ENCODE results near the gene OR5K3.

DNA sequence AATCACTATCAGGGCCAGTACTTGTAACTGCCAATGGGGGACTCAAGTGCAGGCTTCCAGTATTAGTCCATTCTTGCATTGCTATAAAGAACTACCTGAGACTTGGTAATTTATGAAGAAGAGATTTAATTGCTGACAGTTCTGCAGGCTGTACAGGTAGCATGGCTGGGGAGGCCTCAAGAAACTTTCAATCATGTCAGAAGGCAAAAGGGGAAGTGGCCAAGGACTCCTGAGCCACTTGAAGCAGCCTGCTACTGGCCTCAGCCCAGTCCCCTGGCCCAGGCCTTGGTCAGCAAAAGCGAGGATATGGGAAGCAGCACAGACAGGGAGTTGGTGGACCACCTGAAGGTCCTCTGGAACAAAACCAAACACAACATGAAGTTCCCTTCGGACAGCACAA is 43.3 kb downstream of the OR5K3 start:
- TF ChIP-seq, protein P1, sequence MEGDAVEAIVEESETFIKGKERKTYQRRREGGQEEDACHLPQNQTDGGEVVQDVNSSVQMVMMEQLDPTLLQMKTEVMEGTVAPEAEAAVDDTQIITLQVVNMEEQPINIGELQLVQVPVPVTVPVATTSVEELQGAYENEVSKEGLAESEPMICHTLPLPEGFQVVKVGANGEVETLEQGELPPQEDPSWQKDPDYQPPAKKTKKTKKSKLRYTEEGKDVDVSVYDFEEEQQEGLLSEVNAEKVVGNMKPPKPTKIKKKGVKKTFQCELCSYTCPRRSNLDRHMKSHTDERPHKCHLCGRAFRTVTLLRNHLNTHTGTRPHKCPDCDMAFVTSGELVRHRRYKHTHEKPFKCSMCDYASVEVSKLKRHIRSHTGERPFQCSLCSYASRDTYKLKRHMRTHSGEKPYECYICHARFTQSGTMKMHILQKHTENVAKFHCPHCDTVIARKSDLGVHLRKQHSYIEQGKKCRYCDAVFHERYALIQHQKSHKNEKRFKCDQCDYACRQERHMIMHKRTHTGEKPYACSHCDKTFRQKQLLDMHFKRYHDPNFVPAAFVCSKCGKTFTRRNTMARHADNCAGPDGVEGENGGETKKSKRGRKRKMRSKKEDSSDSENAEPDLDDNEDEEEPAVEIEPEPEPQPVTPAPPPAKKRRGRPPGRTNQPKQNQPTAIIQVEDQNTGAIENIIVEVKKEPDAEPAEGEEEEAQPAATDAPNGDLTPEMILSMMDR (tag by site-specific recombination; IDR thresholded peaks at IDR 0.05), result no peak
- TF ChIP-seq, protein P2, sequence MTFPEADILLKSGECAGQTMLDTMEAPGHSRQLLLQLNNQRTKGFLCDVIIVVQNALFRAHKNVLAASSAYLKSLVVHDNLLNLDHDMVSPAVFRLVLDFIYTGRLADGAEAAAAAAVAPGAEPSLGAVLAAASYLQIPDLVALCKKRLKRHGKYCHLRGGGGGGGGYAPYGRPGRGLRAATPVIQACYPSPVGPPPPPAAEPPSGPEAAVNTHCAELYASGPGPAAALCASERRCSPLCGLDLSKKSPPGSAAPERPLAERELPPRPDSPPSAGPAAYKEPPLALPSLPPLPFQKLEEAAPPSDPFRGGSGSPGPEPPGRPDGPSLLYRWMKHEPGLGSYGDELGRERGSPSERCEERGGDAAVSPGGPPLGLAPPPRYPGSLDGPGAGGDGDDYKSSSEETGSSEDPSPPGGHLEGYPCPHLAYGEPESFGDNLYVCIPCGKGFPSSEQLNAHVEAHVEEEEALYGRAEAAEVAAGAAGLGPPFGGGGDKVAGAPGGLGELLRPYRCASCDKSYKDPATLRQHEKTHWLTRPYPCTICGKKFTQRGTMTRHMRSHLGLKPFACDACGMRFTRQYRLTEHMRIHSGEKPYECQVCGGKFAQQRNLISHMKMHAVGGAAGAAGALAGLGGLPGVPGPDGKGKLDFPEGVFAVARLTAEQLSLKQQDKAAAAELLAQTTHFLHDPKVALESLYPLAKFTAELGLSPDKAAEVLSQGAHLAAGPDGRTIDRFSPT (tag by site-specific recombination; IDR thresholded peaks at IDR 0.05), result no peak
- TF ChIP-seq, protein P3, sequence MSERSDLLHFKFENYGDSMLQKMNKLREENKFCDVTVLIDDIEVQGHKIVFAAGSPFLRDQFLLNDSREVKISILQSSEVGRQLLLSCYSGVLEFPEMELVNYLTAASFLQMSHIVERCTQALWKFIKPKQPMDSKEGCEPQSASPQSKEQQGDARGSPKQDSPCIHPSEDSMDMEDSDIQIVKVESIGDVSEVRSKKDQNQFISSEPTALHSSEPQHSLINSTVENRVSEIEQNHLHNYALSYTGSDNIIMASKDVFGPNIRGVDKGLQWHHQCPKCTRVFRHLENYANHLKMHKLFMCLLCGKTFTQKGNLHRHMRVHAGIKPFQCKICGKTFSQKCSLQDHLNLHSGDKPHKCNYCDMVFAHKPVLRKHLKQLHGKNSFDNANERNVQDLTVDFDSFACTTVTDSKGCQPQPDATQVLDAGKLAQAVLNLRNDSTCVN (tag by site-specific recombination; optimal IDR thresholded peaks at IDR 0.05), result no peak
- TF ChIP-seq EGR2 (tag by site-specific recombination; IDR thresholded peaks at IDR 0.05; ENCODE audit: low read depth) (no peak), ZNF16 (tag by site-specific recombination; IDR thresholded peaks at IDR 0.05; ENCODE audit: low read depth) (no peak), MYNN (tag by site-specific recombination; IDR thresholded peaks at IDR 0.05; ENCODE audit: borderline replicate concordance) (no peak), ZNF292 (tag by site-specific recombination; IDR thresholded peaks at IDR 0.05; ENCODE audit: borderline replicate concordance, low read depth) (no peak), ZSCAN30 (tag by site-specific recombination; IDR thresholded peaks at IDR 0.05) (no peak), ZNF121 (tag by site-specific recombination; IDR thresholded peaks at IDR 0.05) (no peak)
- TF ChIP-seq, protein P4, sequence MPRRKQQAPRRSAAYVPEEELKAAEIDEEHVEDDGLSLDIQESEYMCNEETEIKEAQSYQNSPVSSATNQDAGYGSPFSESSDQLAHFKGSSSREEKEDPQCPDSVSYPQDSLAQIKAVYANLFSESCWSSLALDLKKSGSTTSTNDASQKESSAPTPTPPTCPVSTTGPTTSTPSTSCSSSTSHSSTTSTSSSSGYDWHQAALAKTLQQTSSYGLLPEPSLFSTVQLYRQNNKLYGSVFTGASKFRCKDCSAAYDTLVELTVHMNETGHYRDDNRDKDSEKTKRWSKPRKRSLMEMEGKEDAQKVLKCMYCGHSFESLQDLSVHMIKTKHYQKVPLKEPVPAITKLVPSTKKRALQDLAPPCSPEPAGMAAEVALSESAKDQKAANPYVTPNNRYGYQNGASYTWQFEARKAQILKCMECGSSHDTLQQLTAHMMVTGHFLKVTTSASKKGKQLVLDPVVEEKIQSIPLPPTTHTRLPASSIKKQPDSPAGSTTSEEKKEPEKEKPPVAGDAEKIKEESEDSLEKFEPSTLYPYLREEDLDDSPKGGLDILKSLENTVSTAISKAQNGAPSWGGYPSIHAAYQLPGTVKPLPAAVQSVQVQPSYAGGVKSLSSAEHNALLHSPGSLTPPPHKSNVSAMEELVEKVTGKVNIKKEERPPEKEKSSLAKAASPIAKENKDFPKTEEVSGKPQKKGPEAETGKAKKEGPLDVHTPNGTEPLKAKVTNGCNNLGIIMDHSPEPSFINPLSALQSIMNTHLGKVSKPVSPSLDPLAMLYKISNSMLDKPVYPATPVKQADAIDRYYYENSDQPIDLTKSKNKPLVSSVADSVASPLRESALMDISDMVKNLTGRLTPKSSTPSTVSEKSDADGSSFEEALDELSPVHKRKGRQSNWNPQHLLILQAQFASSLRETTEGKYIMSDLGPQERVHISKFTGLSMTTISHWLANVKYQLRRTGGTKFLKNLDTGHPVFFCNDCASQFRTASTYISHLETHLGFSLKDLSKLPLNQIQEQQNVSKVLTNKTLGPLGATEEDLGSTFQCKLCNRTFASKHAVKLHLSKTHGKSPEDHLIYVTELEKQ (tag by site-specific recombination; IDR thresholded peaks at IDR 0.05; ENCODE audit: borderline replicate concordance), result no peak
- TF ChIP-seq, protein P5, sequence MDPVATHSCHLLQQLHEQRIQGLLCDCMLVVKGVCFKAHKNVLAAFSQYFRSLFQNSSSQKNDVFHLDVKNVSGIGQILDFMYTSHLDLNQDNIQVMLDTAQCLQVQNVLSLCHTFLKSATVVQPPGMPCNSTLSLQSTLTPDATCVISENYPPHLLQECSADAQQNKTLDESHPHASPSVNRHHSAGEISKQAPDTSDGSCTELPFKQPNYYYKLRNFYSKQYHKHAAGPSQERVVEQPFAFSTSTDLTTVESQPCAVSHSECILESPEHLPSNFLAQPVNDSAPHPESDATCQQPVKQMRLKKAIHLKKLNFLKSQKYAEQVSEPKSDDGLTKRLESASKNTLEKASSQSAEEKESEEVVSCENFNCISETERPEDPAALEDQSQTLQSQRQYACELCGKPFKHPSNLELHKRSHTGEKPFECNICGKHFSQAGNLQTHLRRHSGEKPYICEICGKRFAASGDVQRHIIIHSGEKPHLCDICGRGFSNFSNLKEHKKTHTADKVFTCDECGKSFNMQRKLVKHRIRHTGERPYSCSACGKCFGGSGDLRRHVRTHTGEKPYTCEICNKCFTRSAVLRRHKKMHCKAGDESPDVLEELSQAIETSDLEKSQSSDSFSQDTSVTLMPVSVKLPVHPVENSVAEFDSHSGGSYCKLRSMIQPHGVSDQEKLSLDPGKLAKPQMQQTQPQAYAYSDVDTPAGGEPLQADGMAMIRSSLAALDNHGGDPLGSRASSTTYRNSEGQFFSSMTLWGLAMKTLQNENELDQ (tag by site-specific recombination; IDR thresholded peaks at IDR 0.05; ENCODE audit: low read depth), result no peak
- TF ChIP-seq, protein P6, sequence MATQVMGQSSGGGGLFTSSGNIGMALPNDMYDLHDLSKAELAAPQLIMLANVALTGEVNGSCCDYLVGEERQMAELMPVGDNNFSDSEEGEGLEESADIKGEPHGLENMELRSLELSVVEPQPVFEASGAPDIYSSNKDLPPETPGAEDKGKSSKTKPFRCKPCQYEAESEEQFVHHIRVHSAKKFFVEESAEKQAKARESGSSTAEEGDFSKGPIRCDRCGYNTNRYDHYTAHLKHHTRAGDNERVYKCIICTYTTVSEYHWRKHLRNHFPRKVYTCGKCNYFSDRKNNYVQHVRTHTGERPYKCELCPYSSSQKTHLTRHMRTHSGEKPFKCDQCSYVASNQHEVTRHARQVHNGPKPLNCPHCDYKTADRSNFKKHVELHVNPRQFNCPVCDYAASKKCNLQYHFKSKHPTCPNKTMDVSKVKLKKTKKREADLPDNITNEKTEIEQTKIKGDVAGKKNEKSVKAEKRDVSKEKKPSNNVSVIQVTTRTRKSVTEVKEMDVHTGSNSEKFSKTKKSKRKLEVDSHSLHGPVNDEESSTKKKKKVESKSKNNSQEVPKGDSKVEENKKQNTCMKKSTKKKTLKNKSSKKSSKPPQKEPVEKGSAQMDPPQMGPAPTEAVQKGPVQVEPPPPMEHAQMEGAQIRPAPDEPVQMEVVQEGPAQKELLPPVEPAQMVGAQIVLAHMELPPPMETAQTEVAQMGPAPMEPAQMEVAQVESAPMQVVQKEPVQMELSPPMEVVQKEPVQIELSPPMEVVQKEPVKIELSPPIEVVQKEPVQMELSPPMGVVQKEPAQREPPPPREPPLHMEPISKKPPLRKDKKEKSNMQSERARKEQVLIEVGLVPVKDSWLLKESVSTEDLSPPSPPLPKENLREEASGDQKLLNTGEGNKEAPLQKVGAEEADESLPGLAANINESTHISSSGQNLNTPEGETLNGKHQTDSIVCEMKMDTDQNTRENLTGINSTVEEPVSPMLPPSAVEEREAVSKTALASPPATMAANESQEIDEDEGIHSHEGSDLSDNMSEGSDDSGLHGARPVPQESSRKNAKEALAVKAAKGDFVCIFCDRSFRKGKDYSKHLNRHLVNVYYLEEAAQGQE (tag by site-specific recombination; IDR thresholded peaks at IDR 0.05), result no peak

Measured in HEK293 (cell line).